H9 (cell line): ENCODE data around the gene FOXR1. TPM values are rescaled to one million over a fixed set of nuclear protein-coding genes. Genes with fewer than 3 reads are reported as not detected.

Source experiments
- DNase-seq: peaks from one replicate; pipeline ENCODE4 v3.0.0-alpha.2; 2017
- H2AFZ ChIP-seq: one replicate; pipeline ENCODE4 v1.6.1; 2013; ENCODE audit warnings: mild to moderate bottlenecking, low read length, control low read depth, moderate library complexity
- H2AK5ac ChIP-seq: 2 replicates; pipeline ENCODE4 v1.6.1; 2013; ENCODE audit warnings: low read length, control low read depth, mixed read lengths; ENCODE audit not compliant: insufficient read length
- H2BK120ac ChIP-seq: one replicate; pipeline ENCODE4 v1.6.1; 2013; ENCODE audit warnings: low read depth, mild to moderate bottlenecking, low read length, control low read depth, inconsistent platforms; ENCODE audit not compliant: poor library complexity, severe bottlenecking
- H2BK12ac ChIP-seq: 2 replicates; pipeline ENCODE4 v1.6.1; 2013; ENCODE audit warnings: low read length, control low read depth, mixed read lengths, low read depth; ENCODE audit not compliant: insufficient read length
- H2BK15ac ChIP-seq: 2 replicates; pipeline ENCODE4 v1.6.1; 2013; ENCODE audit warnings: low read depth, low read length, control low read depth
- H2BK20ac ChIP-seq: one replicate; pipeline ENCODE4 v1.6.1; 2013; ENCODE audit warnings: low read depth, mild to moderate bottlenecking, low read length, control low read depth, inconsistent platforms; ENCODE audit not compliant: poor library complexity, severe bottlenecking
- H2BK5ac ChIP-seq: 2 replicates; pipeline ENCODE4 v1.6.1; 2013; ENCODE audit warnings: low read length, control low read depth, mixed read lengths; ENCODE audit not compliant: insufficient read length
- H3K14ac ChIP-seq: 2 replicates; pipeline ENCODE4 v1.6.1; 2013; ENCODE audit warnings: low read length, control low read depth; ENCODE audit not compliant: insufficient read depth
- H3K18ac ChIP-seq: 2 replicates; pipeline ENCODE4 v1.6.1; 2013; ENCODE audit warnings: low read depth, mild to moderate bottlenecking, mixed read lengths, low read length, control low read depth; ENCODE audit not compliant: insufficient read length
- H3K23ac ChIP-seq: 2 replicates; pipeline ENCODE4 v1.6.1; 2013; ENCODE audit warnings: low read length, control low read depth, mixed read lengths, low read depth; ENCODE audit not compliant: insufficient read length
- H3K23me2 ChIP-seq: 2 replicates; pipeline ENCODE4 v1.6.1; 2013; ENCODE audit warnings: low read depth, mild to moderate bottlenecking, mixed read lengths, low read length, control low read depth; ENCODE audit not compliant: insufficient read length, poor library complexity, severe bottlenecking
- H3K27ac ChIP-seq: 2 replicates; pipeline ENCODE4 v1.5.1; 2013; ENCODE audit warnings: low read length, control low read depth, mixed read lengths, low read depth; ENCODE audit not compliant: insufficient read length
- H3K27me3 ChIP-seq: 2 replicates; pipeline ENCODE4 v1.6.1; 2013; ENCODE audit warnings: low read length, control low read depth, inconsistent platforms; ENCODE audit not compliant: insufficient read depth
- H3K4ac ChIP-seq: 2 replicates; pipeline ENCODE4 v1.6.1; 2013; ENCODE audit warnings: low read depth, mild to moderate bottlenecking, control low read depth, inconsistent platforms, low read length, moderate library complexity
- H3K4me1 ChIP-seq: 2 replicates; pipeline ENCODE4 v1.6.1; 2013; ENCODE audit warnings: low read length, control low read depth, inconsistent platforms; ENCODE audit not compliant: insufficient read depth
- H3K4me2 ChIP-seq: 2 replicates; pipeline ENCODE4 v1.6.1; 2013; ENCODE audit warnings: low read length, control low read depth, mixed read lengths; ENCODE audit not compliant: insufficient read length, insufficient read depth
- H3K56ac ChIP-seq: 2 replicates; pipeline ENCODE4 v1.6.1; 2013; ENCODE audit warnings: low read depth, mild to moderate bottlenecking, mixed read lengths, low read length, control low read depth; ENCODE audit not compliant: insufficient read length
- H3K79me1 ChIP-seq: 2 replicates; pipeline ENCODE4 v1.6.1; 2013; ENCODE audit warnings: low read depth, mild to moderate bottlenecking, moderate library complexity, low read length, control low read depth, inconsistent platforms; ENCODE audit not compliant: insufficient read depth, poor library complexity, severe bottlenecking
- H3K79me2 ChIP-seq: 2 replicates; pipeline ENCODE4 v1.6.1; 2013; ENCODE audit warnings: low read length, control low read depth, inconsistent platforms; ENCODE audit not compliant: insufficient read depth
- H3K9ac ChIP-seq: 2 replicates; pipeline ENCODE4 v1.6.1; 2013; ENCODE audit warnings: low read length, control low read depth, mixed read lengths; ENCODE audit not compliant: insufficient read length; ENCODE audit errors: extremely low read depth
- H3K9me3 ChIP-seq: one replicate; pipeline ENCODE4 v1.6.1; 2013; ENCODE audit warnings: low read depth, low read length, inconsistent platforms; ENCODE audit not compliant: control insufficient read depth
- H3T11ph ChIP-seq: one replicate; pipeline ENCODE4 v1.6.1; 2013; ENCODE audit warnings: mild to moderate bottlenecking, low read length, control low read depth, inconsistent platforms
- H4K20me1 ChIP-seq: one replicate; pipeline ENCODE4 v1.6.1; 2013; ENCODE audit not compliant: control insufficient read depth, insufficient read length, insufficient read depth
- H4K5ac ChIP-seq: 2 replicates; pipeline ENCODE4 v1.6.1; 2013; ENCODE audit warnings: low read depth, mild to moderate bottlenecking, mixed read lengths, low read length, control low read depth; ENCODE audit not compliant: insufficient read length
- H4K8ac ChIP-seq: replicated peaks from 2 replicates; pipeline ENCODE4 v1.6.1; 2013; ENCODE audit warnings: low read length, control low read depth, mixed read lengths, low read depth; ENCODE audit not compliant: insufficient read length
- H4K91ac ChIP-seq: 2 replicates; pipeline ENCODE4 v1.6.1; 2013; ENCODE audit warnings: low read depth, mild to moderate bottlenecking, moderate library complexity, mixed read lengths, low read length, control low read depth; ENCODE audit not compliant: insufficient read length
- H3K27ac Mint-ChIP-seq, 3 experiments: 2 replicates in 2 of 3; 3 replicates in 1 of 3; pipeline ENCODE4 v1.8.0; 2020 to 2021; ENCODE audit warnings: mixed read lengths in 3 of 3, mild to moderate bottlenecking in 1 of 3, moderate library complexity in 1 of 3
- H3K27me3 Mint-ChIP-seq: 2 replicates; pipeline ENCODE4 v1.8.0; 2021; ENCODE audit warnings: low read depth, mild to moderate bottlenecking, moderate library complexity, mixed read lengths
- H3K36me3 Mint-ChIP-seq, 3 experiments: 2 replicates in 2 of 3; 3 replicates in 1 of 3; pipeline ENCODE4 v1.8.0; 2020 to 2021; ENCODE audit warnings: low read depth in 3 of 3, mixed read lengths in 3 of 3; ENCODE audit not compliant: insufficient read depth in 1 of 3
- H3K4me1 Mint-ChIP-seq, 2 experiments: 2 replicates each; pipeline ENCODE4 v1.8.0; 2020; ENCODE audit warnings: mixed read lengths in 2 of 2
- H3K4me3 Mint-ChIP-seq, 2 experiments: 2 replicates in 1 of 2; 3 replicates in 1 of 2; pipeline ENCODE4 v1.8.0; 2020 to 2021; ENCODE audit warnings: mild to moderate bottlenecking in 2 of 2, mixed read lengths in 2 of 2, moderate library complexity in 1 of 2
- H3K9me3 Mint-ChIP-seq, 2 experiments: 2 replicates in 1 of 2; 3 replicates in 1 of 2; pipeline ENCODE4 v1.8.0; 2020; ENCODE audit warnings: mild to moderate bottlenecking in 2 of 2, mixed read lengths in 2 of 2, moderate library complexity in 1 of 2
- WGBS: extraction: QIAGEN DNeasy Blood & Tissue Kit; methylation state at CpG from one replicate; pipeline ENCODE4 v1.1.7; 2013; ENCODE audit warnings: missing lambda C conversion rate, low lambda C conversion rate, mixed read lengths; ENCODE audit not compliant: insufficient read length; ENCODE audit errors: extremely low coverage; 5-methylcytosine and 5-hydroxymethylcytosine counted together
- total RNA-seq: library from RNA; stranded (reverse); gene quantifications from 2 replicates; pipeline ENCODE4 v1.2.1, GENCODE V29; 2021
- TF ChIP-seq, protein P1 (sequence below): fragments of 200-600 bp; sonication (generic); conservative IDR thresholded peaks from 3 replicates; pipeline ENCODE4 v1.8.0; 2021; ENCODE audit warnings: antibody characterized with exemption, mild to moderate bottlenecking

Gene FOXR1
- total RNA-seq, 1 experiment from 2014 or later, result not detected

DNA sequence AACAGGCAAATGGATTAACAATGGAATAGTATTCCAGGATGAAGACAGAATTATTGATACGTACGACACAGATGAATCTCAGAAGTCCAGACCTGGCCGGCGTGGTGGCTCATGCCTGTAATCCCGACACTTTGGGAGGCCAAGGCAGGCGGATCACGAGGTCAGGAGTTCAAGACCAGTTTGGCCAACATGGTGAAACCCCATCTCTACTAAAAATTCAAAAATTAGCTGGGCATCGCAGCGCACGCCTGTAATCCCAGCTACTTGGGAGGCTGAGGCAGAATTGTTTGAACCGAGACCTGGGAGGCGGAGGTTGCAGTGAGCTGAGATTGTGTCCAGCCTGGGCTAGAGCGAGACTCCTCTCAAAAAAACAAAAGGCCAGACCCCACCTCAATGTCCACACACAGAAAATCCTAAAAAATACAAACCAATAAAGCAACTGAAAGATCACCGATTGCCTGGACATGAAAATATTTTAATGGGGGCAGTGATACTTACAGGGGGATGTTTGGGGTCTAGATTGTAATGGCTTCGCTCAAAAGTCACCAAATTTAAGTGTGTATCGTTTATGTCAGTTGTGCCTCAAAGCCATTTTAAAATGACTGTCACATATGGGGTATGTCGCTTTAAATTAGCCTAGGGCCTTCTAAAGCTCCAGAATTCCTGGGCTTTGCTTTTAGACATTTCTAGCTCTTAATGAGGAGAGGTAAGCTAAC lies 42.8 kb downstream of the FOXR1 start:
- no peak overlapping the region for H2AFZ ChIP-seq
- no peak overlapping the region for H4K5ac ChIP-seq
- H3K79me2 ChIP-seq, result peaks cover 11% of the 10 kb centered on the region; the same call in 1 of the 2 replicates
- H3K4me1 ChIP-seq, result no peaks in the 10 kb centered on the region
- H3K9me3 Mint-ChIP-seq, result no peaks in the 10 kb centered on the region
- no peak overlapping the region for H4K91ac ChIP-seq
- no peaks in the 10 kb centered on the region; the same call in 1 of the 2 replicates for H3K27me3 Mint-ChIP-seq
- H2BK15ac ChIP-seq, result no peak overlapping the region
- no peak overlapping the region for H4K8ac ChIP-seq
- H3K23ac ChIP-seq, result no peak overlapping the region
- H3K27ac Mint-ChIP-seq, result peak overlapping the region in 1 of 3 experiments; percentile 88; a peak in 2 of 7 replicates
- H3K4ac ChIP-seq, result no peak overlapping the region
- no peak overlapping the region for H3K56ac ChIP-seq
- H3K79me1 ChIP-seq, result peaks cover 2% of the 10 kb centered on the region
- H3K9me3 ChIP-seq, result no peaks in the 10 kb centered on the region
- H3K4me3 Mint-ChIP-seq, result no peak overlapping the region; a peak in 1 of 5 replicates
- H3K18ac ChIP-seq, result no peak overlapping the region
- no peak overlapping the region for H2BK12ac ChIP-seq
- no peak overlapping the region for H3K9ac ChIP-seq
- peaks cover 4 to 14% of the 10 kb centered on the region in 2 experiments; a peak in 3 of 4 replicates for H3K4me1 Mint-ChIP-seq
- H3K36me3 Mint-ChIP-seq, result peaks cover 56 to 81% (median 69%) of the 10 kb centered on the region in 3 experiments
- no peaks in the 10 kb centered on the region for H3K27me3 ChIP-seq
- H2BK120ac ChIP-seq, result no peak overlapping the region
- WGBS, result no CpG with 5 or more reads among the region's 17 CpGs
- no peak overlapping the region for H3K14ac ChIP-seq
- DNase-seq, result no peak
- H4K20me1 ChIP-seq, result no peaks in the 10 kb centered on the region
- no peak overlapping the region for H2BK20ac ChIP-seq
- no peak overlapping the region for H2AK5ac ChIP-seq
- TF ChIP-seq, protein P1, sequence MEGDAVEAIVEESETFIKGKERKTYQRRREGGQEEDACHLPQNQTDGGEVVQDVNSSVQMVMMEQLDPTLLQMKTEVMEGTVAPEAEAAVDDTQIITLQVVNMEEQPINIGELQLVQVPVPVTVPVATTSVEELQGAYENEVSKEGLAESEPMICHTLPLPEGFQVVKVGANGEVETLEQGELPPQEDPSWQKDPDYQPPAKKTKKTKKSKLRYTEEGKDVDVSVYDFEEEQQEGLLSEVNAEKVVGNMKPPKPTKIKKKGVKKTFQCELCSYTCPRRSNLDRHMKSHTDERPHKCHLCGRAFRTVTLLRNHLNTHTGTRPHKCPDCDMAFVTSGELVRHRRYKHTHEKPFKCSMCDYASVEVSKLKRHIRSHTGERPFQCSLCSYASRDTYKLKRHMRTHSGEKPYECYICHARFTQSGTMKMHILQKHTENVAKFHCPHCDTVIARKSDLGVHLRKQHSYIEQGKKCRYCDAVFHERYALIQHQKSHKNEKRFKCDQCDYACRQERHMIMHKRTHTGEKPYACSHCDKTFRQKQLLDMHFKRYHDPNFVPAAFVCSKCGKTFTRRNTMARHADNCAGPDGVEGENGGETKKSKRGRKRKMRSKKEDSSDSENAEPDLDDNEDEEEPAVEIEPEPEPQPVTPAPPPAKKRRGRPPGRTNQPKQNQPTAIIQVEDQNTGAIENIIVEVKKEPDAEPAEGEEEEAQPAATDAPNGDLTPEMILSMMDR, result no peak
- no peak overlapping the region for H3K4me2 ChIP-seq
- H3K27ac ChIP-seq, result no peak overlapping the region
- peaks cover 10% of the 10 kb centered on the region for H3K23me2 ChIP-seq
- no peak overlapping the region for H3T11ph ChIP-seq
- no peak overlapping the region for H2BK5ac ChIP-seq
